Brain pericyte (primary cell): ENCODE measurements around the gene CHM.

Experiments
- DNase-seq: peaks from one replicate; pipeline ENCODE4 v3.0.0-alpha.2; 2012; ENCODE audit warnings: low read depth, low spot score

Gene CHM

GRCh38 chrX:85907316-85907715 lies 140.0 kb downstream of the CHM start:
- DNase-seq: no peak

DNA sequence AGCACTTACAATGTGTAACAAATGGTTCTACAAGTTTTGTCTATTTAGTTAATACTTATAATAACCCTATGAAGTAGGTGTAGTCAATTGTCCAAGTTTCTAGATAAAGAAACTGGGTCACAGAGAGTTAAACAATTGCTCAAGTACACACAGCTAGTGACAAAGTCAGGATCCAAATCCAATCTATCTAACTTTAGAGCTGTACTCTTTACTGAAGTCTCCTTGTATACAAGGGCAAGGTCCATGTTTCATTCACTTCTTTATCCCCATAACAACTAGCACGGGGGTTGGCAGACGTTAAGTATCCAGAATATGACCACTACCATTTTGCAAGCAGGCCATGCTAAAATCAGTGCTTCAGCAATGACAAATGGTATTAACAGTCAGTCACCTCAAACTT lies 141.0 kb downstream of the CHM start:
- DNase-seq: no peak

DNA sequence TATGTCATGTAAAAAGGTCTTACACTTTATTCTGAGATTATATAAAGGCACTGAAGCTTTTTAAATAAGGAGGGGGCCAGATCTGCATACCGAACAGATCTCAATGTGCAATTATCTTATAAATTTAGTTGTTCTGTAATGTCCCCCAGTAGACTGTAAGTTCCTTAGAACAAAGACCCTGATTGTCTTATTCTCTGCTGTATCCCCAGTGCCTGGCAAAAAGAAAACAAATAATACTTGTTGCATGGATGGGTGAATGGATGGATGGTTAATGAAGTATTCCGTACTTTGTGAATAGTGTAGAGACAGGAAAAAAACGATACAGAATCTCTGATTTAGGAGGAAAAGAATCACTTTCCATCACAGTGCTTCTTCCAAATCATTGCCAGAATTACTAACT lies 141.5 kb downstream of the CHM start:
- no peak for DNase-seq

DNA sequence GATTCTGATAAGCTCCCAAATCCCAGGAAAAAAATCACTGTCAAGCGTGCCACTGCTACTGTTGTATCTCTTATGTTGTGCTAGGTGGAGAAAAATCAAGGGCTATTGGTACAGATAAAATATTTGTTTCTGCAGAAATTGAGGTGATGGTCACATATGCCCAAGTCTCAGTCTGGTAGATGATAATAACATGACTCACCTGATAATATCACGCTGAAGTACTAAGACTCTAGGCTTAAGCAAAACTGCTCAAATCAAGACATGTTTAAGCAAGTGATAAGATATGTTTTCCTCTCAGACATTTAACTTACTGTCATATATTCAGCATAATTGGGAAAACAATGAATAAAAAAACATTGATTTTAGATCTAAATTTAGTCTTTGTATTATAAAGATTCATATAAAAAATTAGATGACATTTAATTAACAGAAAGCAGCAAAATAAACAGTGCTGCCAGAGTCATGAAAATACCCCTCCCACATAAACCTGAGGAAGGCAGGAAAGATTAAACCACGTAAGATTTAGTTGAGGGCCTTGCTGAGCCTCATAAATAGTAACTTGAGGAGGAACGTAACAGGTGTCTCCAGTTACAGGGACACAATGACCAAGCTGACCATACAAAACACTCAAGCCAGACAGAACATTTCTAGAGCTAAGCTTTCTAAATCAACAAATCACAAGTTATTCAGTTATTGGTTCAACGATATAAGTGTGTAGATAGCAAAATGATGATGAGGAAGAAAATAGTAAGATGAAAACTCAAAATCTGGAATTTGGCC lies 143.5 kb downstream of the CHM start:
- DNase-seq: no peak

DNA sequence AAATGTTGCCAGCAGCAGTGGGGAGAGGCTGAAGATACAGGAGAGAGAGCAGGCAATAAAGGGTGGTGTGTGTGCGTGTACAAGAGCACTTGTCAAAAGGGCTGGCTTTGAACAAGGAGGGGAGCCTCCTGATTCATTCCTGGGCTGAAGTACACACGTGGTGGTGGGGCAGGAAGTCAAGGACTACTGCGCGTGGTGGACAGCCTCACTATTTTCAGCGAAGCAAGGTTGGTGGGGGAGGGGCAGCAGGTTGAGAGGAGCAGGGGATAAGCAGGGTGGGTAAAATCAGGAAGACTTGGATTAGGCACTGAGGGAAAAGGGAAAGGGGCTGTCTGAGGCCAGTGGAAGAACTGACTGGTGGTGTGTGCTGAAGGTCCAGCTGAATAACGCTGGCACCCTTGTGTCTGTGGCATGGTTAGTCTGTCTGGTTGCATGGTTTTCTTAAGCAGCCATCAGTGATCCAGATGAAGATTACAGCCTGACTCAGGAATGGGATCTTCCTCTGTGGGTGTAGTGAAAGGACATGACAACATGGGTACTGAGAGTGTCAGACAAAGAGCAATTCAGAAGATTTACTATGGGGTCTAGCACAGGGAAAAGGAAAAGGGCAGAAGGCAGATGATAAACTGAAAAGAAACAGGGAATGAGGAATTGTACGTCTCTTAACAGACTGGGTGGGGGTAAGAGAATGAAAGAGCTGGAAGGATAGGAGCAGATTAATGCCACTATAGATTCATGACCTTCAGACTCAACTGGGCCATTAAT lies 149.8 kb downstream of the CHM start:
- no peak for DNase-seq

DNA sequence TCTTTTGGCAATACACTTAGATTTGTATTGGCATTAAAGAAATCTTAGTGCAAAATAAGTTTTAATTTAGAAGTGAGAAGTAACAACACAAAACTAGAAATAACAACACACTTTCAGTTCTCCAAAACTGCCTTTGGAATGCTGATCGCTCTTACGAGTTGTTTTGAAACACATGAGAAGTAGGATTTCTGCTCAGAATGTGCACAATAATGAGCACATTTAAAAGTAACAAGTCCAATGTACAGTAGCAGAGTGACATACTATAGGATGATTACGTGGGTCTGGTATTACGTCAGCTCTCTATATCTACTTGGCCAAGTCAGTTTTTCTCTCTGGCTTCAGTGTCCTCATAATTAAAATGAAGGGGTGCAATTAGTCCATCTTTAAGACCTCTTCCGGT lies 164.8 kb downstream of the CHM start:
- DNase-seq: no peak

- DNase-seq: no peak
Observed at GRCh38 chrX:85870585-85870984, 176.8 kb downstream of the CHM start.

DNA sequence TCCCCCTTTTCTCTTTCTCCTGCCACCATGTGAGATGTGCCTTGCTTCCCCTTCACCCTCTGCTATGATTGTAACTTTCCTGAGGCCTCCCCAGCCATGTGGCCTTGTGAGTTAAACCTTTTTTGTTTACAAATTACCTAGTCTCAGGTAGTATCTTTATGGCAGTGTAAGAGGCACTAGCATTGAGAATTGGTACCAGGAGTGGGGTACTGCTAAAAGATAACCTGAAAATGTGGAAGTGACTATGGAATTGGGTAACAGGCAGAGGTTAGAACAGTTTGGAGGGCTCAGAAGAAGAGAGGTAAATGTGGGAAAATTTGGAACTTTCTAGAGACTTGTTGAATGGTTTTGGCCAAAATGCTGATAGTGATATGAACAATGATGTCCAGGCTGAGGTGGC lies 182.0 kb downstream of the CHM start:
- no peak for DNase-seq

DNA sequence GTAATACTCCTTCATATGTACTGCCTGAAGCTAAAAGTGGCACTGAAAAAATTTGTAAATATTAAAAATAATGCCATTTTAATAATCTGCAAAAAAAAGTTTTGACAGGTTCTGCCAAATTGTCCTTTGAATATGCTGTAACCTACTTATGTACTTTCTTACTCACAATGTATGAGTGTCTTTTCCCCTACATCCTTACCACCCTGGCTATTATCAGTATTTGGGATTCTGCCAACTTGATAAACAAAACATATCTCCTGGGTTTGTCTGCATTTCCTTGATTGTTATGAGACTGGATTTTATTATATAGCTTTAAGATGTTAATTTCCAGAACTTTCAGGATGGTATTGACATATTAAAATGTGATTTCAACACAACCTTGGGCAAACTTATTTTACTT lies 187.9 kb downstream of the CHM start:
- no peak for DNase-seq

- no peak for DNase-seq
Observed at GRCh38 chrX:85851418-85851817, 195.9 kb downstream of the CHM start.

DNA sequence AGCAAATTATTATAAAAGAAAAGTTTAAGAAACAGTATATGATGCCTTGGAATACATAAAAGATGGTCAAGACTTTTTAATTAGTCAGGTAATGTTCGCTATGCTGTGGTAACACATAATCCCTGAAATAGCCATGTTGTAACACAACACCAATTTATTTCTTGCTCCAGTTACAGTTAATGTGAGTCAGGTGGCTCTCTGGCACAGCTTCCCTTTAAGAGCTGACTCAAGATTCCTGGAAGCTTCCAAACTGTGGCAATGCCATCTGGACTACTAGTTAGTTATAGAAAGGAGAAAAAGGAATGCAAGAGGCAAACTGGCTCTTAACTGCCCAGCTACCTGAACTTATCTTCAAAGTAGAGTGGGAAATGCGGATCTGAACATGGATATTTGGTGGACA lies 210.5 kb downstream of the CHM start:
- no peak for DNase-seq

DNA sequence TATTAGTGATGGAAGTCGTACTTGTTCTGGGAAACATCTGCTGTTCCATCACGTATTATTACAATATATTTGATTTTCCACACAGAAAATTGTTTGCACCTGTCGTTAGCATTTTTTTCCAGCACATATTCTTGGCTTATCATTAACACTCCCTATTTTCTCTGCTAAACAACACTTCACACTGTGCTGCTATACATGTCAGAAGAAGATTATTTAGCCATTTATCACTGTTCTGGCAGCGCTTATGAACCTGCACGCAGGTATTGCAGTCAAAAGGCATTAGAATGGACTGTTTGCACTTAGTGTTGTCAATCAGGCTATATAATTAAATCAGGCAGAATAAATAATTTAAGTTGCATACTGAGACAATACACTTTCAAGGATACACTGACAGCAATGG lies 218.6 kb downstream of the CHM start:
- no peak for DNase-seq

DNA sequence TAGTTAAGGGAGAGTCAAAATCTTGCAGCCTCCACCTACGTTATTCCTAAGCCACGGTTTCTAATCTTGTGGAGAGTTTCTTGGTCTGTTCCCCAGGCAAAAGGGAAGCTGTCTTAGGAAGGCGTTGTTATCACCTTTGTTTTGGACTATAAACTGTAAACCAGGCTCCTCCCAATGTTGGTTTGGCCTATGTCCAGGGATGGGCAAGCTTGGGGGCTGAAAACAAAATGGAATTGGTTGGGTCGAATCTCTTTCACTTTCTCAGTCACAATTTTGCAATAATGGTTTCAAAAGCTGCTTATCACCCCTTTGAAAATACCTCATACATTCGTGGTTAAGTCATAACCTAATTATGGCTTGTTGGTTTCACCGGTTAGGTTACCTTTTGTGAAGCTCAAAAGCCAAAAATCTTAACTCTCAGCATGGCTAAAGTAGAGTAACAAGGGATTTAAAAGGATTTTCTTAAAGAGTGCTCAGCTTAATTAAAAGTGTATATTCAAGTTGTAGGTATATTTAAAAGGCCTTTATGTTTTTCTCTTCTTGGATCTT lies 232.1 kb downstream of the CHM start:
- DNase-seq: no peak
